Duodenal mucosa (tissue), 2 donors: ENCODE data around the gene LTF.

Source experiments
- H3K27ac ChIP-seq: one replicate; pipeline ENCODE4 v1.7.0; 2013; ENCODE audit warnings: low read depth, low read length
- H3K27me3 ChIP-seq, 2 donors: one replicate each; pipeline ENCODE4 v1.7.0; 2013; ENCODE audit warnings: low read length in 2 of 2, control low read depth in 1 of 2; ENCODE audit not compliant: insufficient read depth in 2 of 2, control insufficient read depth in 1 of 2
- H3K36me3 ChIP-seq, 2 donors: one replicate each; pipeline ENCODE4 v1.7.0; 2013; ENCODE audit warnings: low read length in 2 of 2, control low read depth in 1 of 2; ENCODE audit not compliant: insufficient read depth in 2 of 2, control insufficient read depth in 1 of 2
- H3K4me1 ChIP-seq, 2 donors: one replicate each; pipeline ENCODE4 v1.7.0; 2013; ENCODE audit warnings: low read length in 2 of 2, control low read depth in 1 of 2; ENCODE audit not compliant: insufficient read depth in 2 of 2, control insufficient read depth in 1 of 2
- H3K4me3 ChIP-seq, 2 donors: one replicate each; pipeline ENCODE4 v1.7.0; 2013; ENCODE audit warnings: low read length in 2 of 2, low read depth in 1 of 2
- H3K9ac ChIP-seq, 2 donors: one replicate each; pipeline ENCODE4 v1.7.0; 2013; ENCODE audit warnings: low read length in 2 of 2, low read depth in 1 of 2
- H3K9me3 ChIP-seq, 2 donors: one replicate each; pipeline ENCODE4 v1.7.0; 2013; ENCODE audit warnings: low read length in 2 of 2, control low read depth in 1 of 2; ENCODE audit not compliant: control insufficient read depth in 1 of 2

Gene LTF

DNA sequence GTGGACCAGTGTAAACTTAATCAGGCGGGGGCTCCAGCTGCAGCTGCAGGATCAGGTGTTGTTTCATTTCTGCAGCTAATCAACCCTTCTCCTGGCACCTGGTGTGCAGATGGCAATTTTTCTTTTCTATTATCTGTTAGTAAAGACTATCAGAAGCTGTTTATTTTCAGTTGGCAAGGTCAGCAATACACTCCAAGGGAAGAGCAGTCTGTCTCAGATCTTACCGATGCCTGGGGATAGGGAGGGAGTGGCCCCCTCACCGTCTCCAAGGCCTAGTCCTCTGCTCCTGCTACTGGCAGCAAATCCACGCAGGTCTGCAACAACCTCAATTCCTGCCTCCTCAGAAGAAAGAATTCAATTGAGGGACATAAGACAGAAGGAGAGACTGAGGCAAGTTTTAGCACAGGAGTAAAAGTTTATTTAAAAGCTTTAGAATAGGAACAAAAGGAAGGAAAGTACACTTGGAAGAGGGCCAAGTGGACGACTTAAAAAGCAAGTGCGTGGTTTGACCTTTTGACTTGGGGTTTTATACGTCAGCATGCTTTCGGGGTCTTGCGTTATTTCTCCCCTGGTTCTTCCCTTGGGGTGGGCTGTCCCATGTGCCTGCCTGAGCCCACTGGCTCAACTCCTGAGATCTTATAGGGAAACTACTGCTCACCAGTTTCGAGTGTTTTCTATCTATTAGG is 48.4 kb downstream of the LTF start:
- Histone ChIP-seq H3K9me3 (no peaks in the 10 kb centered on the region), H3K4me1 (peaks cover 11 to 12% of the 10 kb centered on the region in 2 donors), H3K27me3 (no peaks in the 10 kb centered on the region), H3K36me3 (no peaks in the 10 kb centered on the region), H3K9ac (no peak overlapping the region), H3K27ac (no peak overlapping the region), H3K4me3 (peak overlapping the region in 1 of 2 donors; percentile 8)

- no peaks in the 10 kb centered on the region for H3K27me3 ChIP-seq
- H3K4me3 ChIP-seq: no peak overlapping the region
- peaks cover 11 to 12% of the 10 kb centered on the region in 2 donors for H3K4me1 ChIP-seq
- no peak overlapping the region for H3K27ac ChIP-seq
- H3K9me3 ChIP-seq: no peaks in the 10 kb centered on the region
- no peaks in the 10 kb centered on the region for H3K36me3 ChIP-seq
- no peak overlapping the region for H3K9ac ChIP-seq
Observed at GRCh38 chr3:46414739-46415138, 50.0 kb downstream of the LTF start.

DNA sequence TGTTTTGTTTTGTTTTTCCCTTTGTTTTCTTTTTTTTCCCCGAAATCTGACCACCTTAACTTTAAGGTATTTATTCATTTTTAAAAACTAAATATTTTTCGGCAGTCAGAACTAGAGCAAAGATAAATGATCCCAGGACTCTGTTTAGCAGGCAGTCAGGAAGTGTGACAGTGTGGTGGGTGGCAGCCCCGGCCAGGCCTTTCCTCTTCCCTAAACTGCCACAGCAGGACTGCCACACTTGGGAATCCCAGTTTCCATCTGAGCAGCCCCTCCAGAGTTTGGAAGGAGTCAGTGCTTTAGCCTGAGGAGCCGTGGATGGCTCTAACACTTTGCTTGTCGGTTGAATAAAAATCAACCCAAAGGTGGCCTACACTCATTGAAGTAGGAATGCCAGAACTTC is 50.8 kb downstream of the LTF start:
- no peaks in the 10 kb centered on the region for H3K27me3 ChIP-seq
- no peaks in the 10 kb centered on the region for H3K36me3 ChIP-seq
- H3K4me3 ChIP-seq: no peak overlapping the region
- H3K27ac ChIP-seq: no peak overlapping the region
- no peak overlapping the region for H3K9ac ChIP-seq
- H3K4me1 ChIP-seq: peaks cover 13 to 14% of the 10 kb centered on the region in 2 donors
- H3K9me3 ChIP-seq: no peaks in the 10 kb centered on the region

DNA sequence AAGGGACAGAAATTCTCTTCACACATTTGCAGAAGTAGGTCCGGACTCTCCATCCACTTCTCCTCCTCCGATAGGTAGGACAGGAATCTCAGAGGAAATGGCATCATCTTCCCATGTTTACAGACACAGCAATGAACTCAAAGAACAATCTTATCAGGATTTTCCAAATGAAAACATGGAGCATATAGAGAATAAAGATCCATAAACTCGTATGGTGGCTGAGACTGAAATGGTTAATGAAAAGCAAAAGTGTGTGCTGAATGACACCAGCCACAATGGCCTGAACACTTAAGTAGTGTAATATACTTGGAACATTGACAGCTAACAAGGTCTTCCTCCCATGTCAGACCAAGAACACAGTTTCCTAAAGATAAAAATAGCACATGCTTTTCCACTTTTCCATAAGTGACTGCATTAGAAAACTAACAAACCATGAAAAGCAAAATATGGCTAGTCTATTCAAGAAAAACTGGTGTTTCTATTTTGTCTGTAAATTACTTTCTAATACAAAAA is 51.9 kb downstream of the LTF start:
- no peak overlapping the region for H3K27ac ChIP-seq
- H3K4me3 ChIP-seq: no peak overlapping the region
- H3K27me3 ChIP-seq: no peaks in the 10 kb centered on the region
- H3K9me3 ChIP-seq: no peaks in the 10 kb centered on the region
- peaks cover 17 to 24% of the 10 kb centered on the region in 2 donors for H3K4me1 ChIP-seq
- H3K9ac ChIP-seq: no peak overlapping the region
- peaks cover 0 to 4% of the 10 kb centered on the region in 2 donors for H3K36me3 ChIP-seq

GRCh38 chr3:46411271-46411670 is 53.4 kb downstream of the LTF start:
- H3K9me3 ChIP-seq: no peaks in the 10 kb centered on the region
- H3K4me3 ChIP-seq: no peak overlapping the region
- no peak overlapping the region for H3K9ac ChIP-seq
- no peaks in the 10 kb centered on the region for H3K27me3 ChIP-seq
- H3K36me3 ChIP-seq: peaks cover 0 to 4% of the 10 kb centered on the region in 2 donors
- H3K27ac ChIP-seq: no peak overlapping the region
- H3K4me1 ChIP-seq: peaks cover 21 to 26% of the 10 kb centered on the region in 2 donors

- H3K9me3 ChIP-seq: no peaks in the 10 kb centered on the region
- no peak overlapping the region for H3K9ac ChIP-seq
- no peaks in the 10 kb centered on the region for H3K27me3 ChIP-seq
- no peak overlapping the region for H3K4me3 ChIP-seq
- peaks cover 0 to 4% of the 10 kb centered on the region in 2 donors for H3K36me3 ChIP-seq
- peaks cover 22 to 25% of the 10 kb centered on the region in 2 donors for H3K4me1 ChIP-seq
- H3K27ac ChIP-seq: no peak overlapping the region
Observed at GRCh38 chr3:46410669-46411068, 54.0 kb downstream of the LTF start.

- no peak overlapping the region for H3K4me3 ChIP-seq
- H3K27me3 ChIP-seq: no peaks in the 10 kb centered on the region
- H3K36me3 ChIP-seq: peaks cover 0 to 4% of the 10 kb centered on the region in 2 donors
- H3K9me3 ChIP-seq: no peaks in the 10 kb centered on the region
- H3K27ac ChIP-seq: no peak overlapping the region
- H3K4me1 ChIP-seq: peaks cover 29 to 33% of the 10 kb centered on the region in 2 donors
- no peak overlapping the region for H3K9ac ChIP-seq
Observed at GRCh38 chr3:46409739-46410489, 54.8 kb downstream of the LTF start.

GRCh38 chr3:46408853-46409252 is 55.9 kb downstream of the LTF start:
- no peaks in the 10 kb centered on the region for H3K27me3 ChIP-seq
- H3K4me1 ChIP-seq: peaks cover 36 to 38% of the 10 kb centered on the region in 2 donors
- H3K36me3 ChIP-seq: peaks cover 0 to 4% of the 10 kb centered on the region in 2 donors
- no peak overlapping the region for H3K27ac ChIP-seq
- H3K9ac ChIP-seq: no peak overlapping the region
- no peak overlapping the region for H3K4me3 ChIP-seq
- no peaks in the 10 kb centered on the region for H3K9me3 ChIP-seq

DNA sequence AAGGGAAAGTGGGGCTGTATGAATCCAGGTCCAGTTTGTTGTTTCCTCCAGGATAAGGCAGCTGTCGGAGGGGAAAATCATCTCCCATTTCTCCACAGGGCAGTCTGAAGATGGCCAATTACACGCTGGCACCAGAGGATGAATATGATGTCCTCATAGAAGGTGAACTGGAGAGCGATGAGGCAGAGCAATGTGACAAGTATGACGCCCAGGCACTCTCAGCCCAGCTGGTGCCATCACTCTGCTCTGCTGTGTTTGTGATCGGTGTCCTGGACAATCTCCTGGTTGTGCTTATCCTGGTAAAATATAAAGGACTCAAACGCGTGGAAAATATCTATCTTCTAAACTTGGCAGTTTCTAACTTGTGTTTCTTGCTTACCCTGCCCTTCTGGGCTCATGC is 56.7 kb downstream of the LTF start:
- Histone ChIP-seq H3K4me1 (peaks cover 36 to 38% of the 10 kb centered on the region in 2 donors), H3K27me3 (no peaks in the 10 kb centered on the region), H3K27ac (no peak overlapping the region), H3K36me3 (peaks cover 0 to 4% of the 10 kb centered on the region in 2 donors), H3K9ac (peak overlapping the region; percentile 61 to 88), H3K9me3 (no peaks in the 10 kb centered on the region), H3K4me3 (peak overlapping the region; percentile 63 to 86)
